Stimulated activated CD4-positive, alpha-beta T cell treated with anti-CD3 and anti-CD28 coated beads, Interleukin-12 subunit alpha, Interleukin-12 subunit beta, amount 100 ng/mL, for 4 hours (primary cell): ENCODE measurements around the gene ZNF554.
"Not testable (repeated sequence)": the region's sequence is repeated elsewhere in the genome, so short reads cannot be mapped to it uniquely, and the experiment has no call there.

Experiments used
- DNase-seq: peaks from one replicate; pipeline ENCODE4 v3.0.0-alpha.2; 2020

ZNF554 gene

GRCh38 chr19:2791440-2791839 is 28.2 kb upstream of the ZNF554 start:
- no peak for DNase-seq

- DNase-seq = no peak
Measured at GRCh38 chr19:2791876-2792275, 27.8 kb upstream of the ZNF554 start.

- not testable (repeated sequence) for DNase-seq
Measured at GRCh38 chr19:2792666-2793065, 27.0 kb upstream of the ZNF554 start.

GRCh38 chr19:2793126-2793525 is 26.5 kb upstream of the ZNF554 start:
- no peak for DNase-seq

- no peak for DNase-seq
Measured at GRCh38 chr19:2793577-2793976, 26.1 kb upstream of the ZNF554 start.

- no peak for DNase-seq
Measured at GRCh38 chr19:2795827-2796658, 23.6 kb upstream of the ZNF554 start.

GRCh38 chr19:2796659-2797266 is 22.9 kb upstream of the ZNF554 start:
- DNase-seq = no peak

GRCh38 chr19:2797280-2797679 is 22.4 kb upstream of the ZNF554 start:
- no peak for DNase-seq

GRCh38 chr19:2798158-2798685 is 21.4 kb upstream of the ZNF554 start:
- no peak for DNase-seq

- DNase-seq = no peak
Measured at GRCh38 chr19:2798733-2799132, 20.9 kb upstream of the ZNF554 start.

- no peak for DNase-seq
Measured at GRCh38 chr19:2799273-2800020, 20.2 kb upstream of the ZNF554 start.

- no peak for DNase-seq
Measured at GRCh38 chr19:2800506-2800905, 19.2 kb upstream of the ZNF554 start.

- no peak for DNase-seq
Measured at GRCh38 chr19:2802826-2803225, 16.8 kb upstream of the ZNF554 start.

GRCh38 chr19:2803486-2804155 is 16.0 kb upstream of the ZNF554 start:
- DNase-seq = no peak

GRCh38 chr19:2804156-2805004 is 15.3 kb upstream of the ZNF554 start:
- no peak for DNase-seq

- DNase-seq = no peak
Measured at GRCh38 chr19:2805261-2805900, 14.3 kb upstream of the ZNF554 start.

GRCh38 chr19:2805991-2806649 is 13.5 kb upstream of the ZNF554 start:
- DNase-seq = no peak

- no peak for DNase-seq
Measured at GRCh38 chr19:2806736-2807378, 12.8 kb upstream of the ZNF554 start.

- no peak for DNase-seq
Measured at GRCh38 chr19:2807379-2808128, 12.1 kb upstream of the ZNF554 start.
